Brain microvascular endothelial cell (primary cell): ENCODE data around the gene CROCC2.

Source experiments
- DNase-seq: peaks from one replicate; pipeline ENCODE4 v3.0.0-alpha.2; 2020
- H3K27ac ChIP-seq: fragments of 250-450 bp; sonication (Bioruptor Pico); 2 replicates; pipeline ENCODE4 v1.5.1; 2020; ENCODE audit warnings: mild to moderate bottlenecking, moderate library complexity
- H3K27me3 ChIP-seq: fragments of 250-450 bp; sonication (Bioruptor Pico); replicated peaks from 2 replicates; pipeline ENCODE4 v1.5.1; 2020; ENCODE audit warnings: mild to moderate bottlenecking
- H3K36me3 ChIP-seq: fragments of 250-450 bp; sonication (Bioruptor Pico); replicated peaks from 2 replicates; pipeline ENCODE4 v1.5.1; 2020; ENCODE audit warnings: mild to moderate bottlenecking
- H3K4me3 ChIP-seq: 2 replicates; pipeline ENCODE4 v1.5.1; 2011; ENCODE audit warnings: low read depth, mild to moderate bottlenecking, control low read depth, low read length, moderate library complexity
- in situ Hi-C: cut with HindIII; loops from 2 replicates; pipeline ENCODE4 v1.10.0; 2017; ENCODE audit warnings: low sequenced_read_pairs, low pct_ligation_motif_present
- TF ChIP-seq, protein P1 (sequence below): IDR thresholded peaks from 2 replicates; pipeline ENCODE4 v1.5.1; 2011; ENCODE audit warnings: low read depth, mild to moderate bottlenecking, moderate library complexity, low read length, control low read depth, inconsistent platforms; ENCODE audit errors: missing control alignments

The CROCC2 gene

DNA sequence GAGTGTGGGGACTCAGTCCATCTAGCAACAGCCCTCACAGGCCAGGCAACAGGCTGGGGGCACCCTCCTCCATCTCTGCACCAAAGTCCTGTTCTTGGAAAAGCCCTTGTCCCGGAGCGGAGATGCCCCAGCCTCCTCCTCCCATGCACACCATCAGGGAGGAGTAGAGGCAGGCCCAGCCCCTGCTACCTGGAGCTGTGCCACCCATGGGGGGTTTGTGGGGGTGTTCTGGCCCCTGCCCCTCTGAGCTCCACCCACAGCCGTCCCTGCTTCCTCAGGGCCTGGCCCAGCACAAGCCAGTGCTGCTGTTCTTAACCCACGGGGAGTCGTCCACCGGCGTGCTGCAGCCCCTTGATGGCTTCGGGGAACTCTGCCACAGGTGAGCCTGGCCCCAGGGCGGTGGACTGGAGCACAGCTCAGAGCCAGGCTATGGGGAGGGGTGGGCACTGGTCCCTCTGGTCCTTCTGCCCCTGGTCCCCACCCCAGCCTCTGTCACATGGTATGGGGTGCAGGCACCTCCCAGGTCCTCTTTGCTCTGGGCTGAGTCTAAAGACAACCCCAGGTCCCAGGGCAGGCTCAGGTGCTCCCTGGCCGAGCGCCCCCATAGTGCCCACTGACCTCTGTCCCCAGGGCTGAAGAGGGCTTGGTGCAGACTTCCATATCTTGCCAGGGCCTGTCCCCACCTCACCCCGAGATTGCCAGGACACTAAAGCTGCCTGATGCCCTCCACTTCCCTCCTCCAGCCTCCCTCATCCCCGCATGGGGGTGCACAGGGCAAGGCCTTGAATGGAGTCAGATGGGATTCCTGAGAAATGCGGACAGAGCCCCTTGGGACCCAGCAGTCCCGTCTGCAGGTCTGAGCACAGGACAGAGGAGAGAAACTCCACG, 34.8 kb upstream of the CROCC2 start:
- no peak overlapping the region for H3K4me3 ChIP-seq
- no peaks in the 10 kb centered on the region for H3K36me3 ChIP-seq
- in situ Hi-C loops, result no loop called here
- TF ChIP-seq, protein P1, sequence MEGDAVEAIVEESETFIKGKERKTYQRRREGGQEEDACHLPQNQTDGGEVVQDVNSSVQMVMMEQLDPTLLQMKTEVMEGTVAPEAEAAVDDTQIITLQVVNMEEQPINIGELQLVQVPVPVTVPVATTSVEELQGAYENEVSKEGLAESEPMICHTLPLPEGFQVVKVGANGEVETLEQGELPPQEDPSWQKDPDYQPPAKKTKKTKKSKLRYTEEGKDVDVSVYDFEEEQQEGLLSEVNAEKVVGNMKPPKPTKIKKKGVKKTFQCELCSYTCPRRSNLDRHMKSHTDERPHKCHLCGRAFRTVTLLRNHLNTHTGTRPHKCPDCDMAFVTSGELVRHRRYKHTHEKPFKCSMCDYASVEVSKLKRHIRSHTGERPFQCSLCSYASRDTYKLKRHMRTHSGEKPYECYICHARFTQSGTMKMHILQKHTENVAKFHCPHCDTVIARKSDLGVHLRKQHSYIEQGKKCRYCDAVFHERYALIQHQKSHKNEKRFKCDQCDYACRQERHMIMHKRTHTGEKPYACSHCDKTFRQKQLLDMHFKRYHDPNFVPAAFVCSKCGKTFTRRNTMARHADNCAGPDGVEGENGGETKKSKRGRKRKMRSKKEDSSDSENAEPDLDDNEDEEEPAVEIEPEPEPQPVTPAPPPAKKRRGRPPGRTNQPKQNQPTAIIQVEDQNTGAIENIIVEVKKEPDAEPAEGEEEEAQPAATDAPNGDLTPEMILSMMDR, result no peak
- no peak overlapping the region for H3K27ac ChIP-seq
- no peak for DNase-seq
- H3K27me3 ChIP-seq, result no peaks in the 10 kb centered on the region

DNA sequence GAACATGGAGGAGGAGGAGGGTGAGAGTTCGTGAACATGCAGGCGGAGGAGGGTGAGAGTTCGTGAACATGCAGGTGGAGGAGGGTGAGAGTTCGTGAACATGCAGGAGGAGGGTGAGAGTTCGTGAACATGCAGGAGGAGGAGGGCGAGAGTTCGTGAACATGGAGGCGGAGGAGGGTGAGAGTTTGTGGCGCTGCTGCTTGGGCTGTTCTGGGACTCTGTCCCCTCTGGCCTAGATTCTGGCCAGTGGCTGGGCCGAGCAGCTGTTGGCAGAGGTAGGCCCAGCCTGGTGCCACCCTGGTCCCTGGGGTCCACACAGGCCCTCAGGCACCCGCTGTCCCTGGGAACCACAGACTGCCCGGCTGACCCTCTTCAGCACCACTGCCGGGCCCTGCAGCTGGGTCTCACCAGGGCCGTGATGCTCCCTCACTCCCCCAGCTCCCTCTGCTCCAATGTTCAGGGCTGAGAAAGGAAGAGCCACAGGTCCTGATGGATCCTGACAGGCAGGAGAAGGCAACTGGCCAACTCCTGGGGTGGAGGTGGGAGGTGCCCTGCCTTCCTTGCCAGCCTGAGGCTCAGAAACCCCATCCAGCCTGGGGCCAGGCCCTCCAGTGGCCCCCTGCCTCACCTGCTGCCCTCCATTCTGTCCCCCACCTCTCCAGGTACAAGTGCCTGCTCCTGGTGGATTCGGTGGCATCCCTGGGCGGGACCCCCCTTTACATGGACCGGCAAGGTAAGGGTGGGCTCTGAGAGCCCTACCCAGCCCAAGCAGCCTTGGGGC, 33.6 kb upstream of the CROCC2 start:
- TF ChIP-seq, protein P1, result no peak
- no peak for DNase-seq
- Histone ChIP-seq H3K4me3 (no peak overlapping the region), H3K27ac (no peak overlapping the region), H3K27me3 (no peaks in the 10 kb centered on the region), H3K36me3 (no peaks in the 10 kb centered on the region)
- in situ Hi-C loops, result no loop called here

DNA sequence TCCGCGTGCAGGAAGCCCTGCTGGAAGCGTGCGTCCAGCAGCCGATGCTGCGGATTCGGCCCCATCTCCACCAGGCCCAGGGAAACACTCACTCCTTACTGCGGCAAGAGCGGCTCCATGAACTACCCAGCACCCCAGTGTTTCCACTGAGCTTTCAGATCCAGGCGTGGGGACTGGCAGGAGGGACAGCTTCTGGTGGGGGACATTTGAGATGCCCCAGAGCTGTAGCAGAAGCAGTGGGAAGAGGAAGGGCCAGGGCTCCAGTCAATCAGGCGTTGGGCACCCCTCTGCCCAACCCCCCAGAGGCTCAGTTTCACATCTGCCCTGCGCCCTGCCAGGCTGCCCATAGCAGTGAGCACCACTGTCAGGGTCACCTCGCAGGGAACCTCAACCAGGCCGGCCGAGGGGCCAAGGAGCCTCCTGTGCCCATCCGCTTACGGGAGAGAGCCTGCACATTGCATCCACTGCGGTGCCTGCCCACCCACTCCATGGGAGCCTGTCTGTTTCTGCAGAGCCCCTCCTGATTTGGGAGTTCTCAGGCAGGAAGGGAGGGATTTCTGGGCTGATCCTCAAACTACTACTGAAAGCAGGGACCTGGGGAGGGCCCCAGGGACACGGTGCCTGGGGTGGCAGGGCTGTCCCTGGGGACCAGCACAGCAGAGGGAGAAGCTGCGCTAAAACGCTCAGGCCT, 32.9 kb upstream of the CROCC2 start:
- Histone ChIP-seq H3K27ac (no peak overlapping the region), H3K4me3 (no peak overlapping the region), H3K36me3 (no peaks in the 10 kb centered on the region), H3K27me3 (no peaks in the 10 kb centered on the region)
- in situ Hi-C loops, result no loop called here
- DNase-seq, result no peak
- TF ChIP-seq, protein P1, result no peak

DNA sequence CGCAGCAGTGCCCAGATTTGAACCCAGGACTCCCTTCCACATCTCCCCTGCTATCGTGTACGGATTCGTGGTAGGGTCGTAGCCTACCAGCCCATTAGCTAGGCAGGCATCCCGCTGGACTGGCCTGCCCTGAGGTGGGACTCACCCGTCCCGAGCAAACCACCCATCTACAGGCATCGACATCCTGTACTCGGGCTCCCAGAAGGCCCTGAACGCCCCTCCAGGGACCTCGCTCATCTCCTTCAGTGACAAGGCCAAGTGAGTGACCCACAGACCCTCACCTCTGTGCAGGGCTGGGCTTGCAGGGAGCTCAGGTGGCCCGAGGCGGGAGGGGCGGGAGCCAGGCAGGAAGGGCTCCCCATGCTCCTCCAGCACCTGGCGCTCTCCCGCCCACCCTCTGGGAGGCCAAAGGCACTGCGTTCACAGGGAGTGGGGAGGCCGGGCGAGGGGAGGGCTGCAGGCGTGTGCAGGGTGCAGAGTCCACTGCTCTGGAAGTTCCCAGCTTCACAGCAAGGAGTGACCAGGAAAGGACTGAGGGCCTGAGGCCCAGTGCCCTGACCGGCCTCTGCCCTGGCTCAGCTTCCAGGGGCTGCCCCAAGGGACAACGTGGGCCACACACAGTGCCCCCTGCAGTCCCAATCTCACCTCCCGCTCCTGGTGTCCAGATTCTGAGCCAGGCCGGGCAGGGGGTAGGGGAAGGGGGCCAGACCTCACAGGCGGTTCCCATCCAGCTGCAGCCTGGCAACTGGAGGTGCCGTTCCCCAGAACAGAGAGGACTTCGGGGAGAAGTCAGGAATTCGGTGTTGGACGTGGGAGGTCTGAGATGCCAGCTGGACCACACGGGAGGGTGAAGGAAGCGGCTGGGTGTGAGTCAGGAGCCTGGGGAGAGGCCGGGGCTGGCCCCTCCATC, 32.1 kb upstream of the CROCC2 start:
- no peak for DNase-seq
- H3K36me3 ChIP-seq, result no peaks in the 10 kb centered on the region
- TF ChIP-seq, protein P1, result no peak
- H3K27me3 ChIP-seq, result no peaks in the 10 kb centered on the region
- no peak overlapping the region for H3K4me3 ChIP-seq
- no peak overlapping the region for H3K27ac ChIP-seq
- in situ Hi-C loops, result no loop called here

DNA sequence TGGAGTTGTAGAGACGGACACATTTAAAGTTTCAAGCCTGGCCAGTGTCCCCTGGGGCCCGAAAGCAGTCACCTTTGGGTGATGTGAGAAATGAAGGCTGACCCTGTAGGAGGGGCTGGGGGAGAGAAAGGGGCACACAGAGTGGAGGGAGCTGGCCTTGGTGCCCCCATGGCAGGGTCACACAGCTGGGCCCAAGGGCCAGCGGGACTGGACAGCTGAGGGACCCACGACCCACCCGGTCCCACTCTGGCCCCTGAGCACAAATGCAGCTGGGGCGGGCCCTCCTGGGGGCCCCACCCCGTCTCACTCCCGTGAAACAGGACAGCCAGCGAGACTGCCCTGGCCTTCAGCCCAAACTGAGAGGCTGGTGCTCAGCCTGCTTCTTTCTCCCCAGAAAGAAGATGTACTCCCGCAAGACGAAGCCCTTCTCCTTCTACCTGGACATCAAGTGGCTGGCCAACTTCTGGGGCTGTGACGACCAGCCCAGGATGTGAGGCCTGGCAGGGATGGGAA, 31.4 kb upstream of the CROCC2 start:
- H3K36me3 ChIP-seq, result no peaks in the 10 kb centered on the region
- TF ChIP-seq, protein P1, result no peak
- H3K27ac ChIP-seq, result no peak overlapping the region

More for the DNA sequence above, 31.4 kb upstream of the CROCC2 start:
- in situ Hi-C loops, result no loop called here
- DNase-seq, result no peak
- Histone ChIP-seq H3K4me3 (no peak overlapping the region), H3K27me3 (no peaks in the 10 kb centered on the region)
